ENCODE data around the gene SLC35E1. TPM values are rescaled to one million over a fixed set of nuclear protein-coding genes. Genes with fewer than 3 reads are reported as not detected.
A peak's percentile ranks its signal among the peaks of the same experiment; 100 is the strongest.

SLC35E1 gene
- 10 to 100 TPM; 42.0 to 46.0 TPM for total RNA-seq

- ChIA-PET CTCF (interaction anchor here (1.0 to 2.5 kb wide), 5 partner anchors 12 to 186 kb away, joined by 3 to 9 read pairs (median 3); no protein-coding TSS in a partner anchor), POLR2A (interaction anchor here (0.6 to 2.8 kb wide), 8 partner anchors 9 to 143 kb away, joined by 3 to 28 read pairs (median 4); no protein-coding TSS in a partner anchor)
- H3K27me3 Mint-ChIP-seq = no peaks in the 10 kb centered on the region
- no peaks in the 10 kb centered on the region for H3K9me3 Mint-ChIP-seq
- intact Hi-C loops (cut with micrococcal nuclease) = loop anchor here (1.0 to 5.0 kb wide), 3 partner anchors 12 to 90 kb away; partner anchors contain the start of genes CHERP, SMIM7 and TMEM38A
- peak; percentile 95 for DNase-seq
- peak within 1 kb of the TSS; percentile 93 for H3K27ac Mint-ChIP-seq
- peaks cover 41% of the 10 kb centered on the region for H3K36me3 Mint-ChIP-seq
- H3K4me1 Mint-ChIP-seq (ENCODE audit: low read depth) = peaks cover 53% of the 10 kb centered on the region
- H3K4me3 Mint-ChIP-seq = peak within 1 kb of the TSS; percentile 92
These were observed at the start of gene SLC35E1 for GRCh38 chr19:16572332-16573211. Gene SLC35E1 (minus strand): TSS chr19:16572415. CDS start chr19:16572364, 51 bp downstream.

- ChIA-PET POLR2A (no interaction called here), CTCF (no interaction called here)
- Mint-ChIP-seq H3K36me3 (peaks cover 17% of the 10 kb centered on the region), H3K27ac (no peak overlapping the region), H3K27me3 (no peaks in the 10 kb centered on the region), H3K4me1 (ENCODE audit: low read depth) (peaks cover 60% of the 10 kb centered on the region), H3K9me3 (no peaks in the 10 kb centered on the region), H3K4me3 (no peak overlapping the region)
- DNase-seq = no peak
- intact Hi-C loops (cut with micrococcal nuclease) = no loop called here
These were observed 49.1 kb upstream of the SLC35E1 start for GRCh38 chr19:16621165-16621800.

GRCh38 chr19:16620584-16620983, 48.4 kb upstream of the SLC35E1 start:
- Mint-ChIP-seq H3K4me1 (ENCODE audit: low read depth) (peaks cover 59% of the 10 kb centered on the region), H3K9me3 (no peaks in the 10 kb centered on the region), H3K27ac (no peak overlapping the region), H3K27me3 (no peaks in the 10 kb centered on the region), H3K36me3 (peaks cover 15% of the 10 kb centered on the region), H3K4me3 (no peak overlapping the region)
- ChIA-PET POLR2A (no interaction called here), CTCF (no interaction called here)
- intact Hi-C loops (cut with micrococcal nuclease) = no loop called here
- DNase-seq = no peak

- no peaks in the 10 kb centered on the region for H3K9me3 Mint-ChIP-seq
- no peaks in the 10 kb centered on the region for H3K27me3 Mint-ChIP-seq
- CTCF ChIA-PET = no interaction called here
- POLR2A ChIA-PET = no interaction called here
- no peak overlapping the region for H3K4me3 Mint-ChIP-seq
- H3K27ac Mint-ChIP-seq = no peak overlapping the region
- H3K36me3 Mint-ChIP-seq = peaks cover 9% of the 10 kb centered on the region
- H3K4me1 Mint-ChIP-seq (ENCODE audit: low read depth) = peaks cover 58% of the 10 kb centered on the region
- intact Hi-C loops (cut with micrococcal nuclease) = no loop called here
- no peak for DNase-seq
These were observed 47.8 kb upstream of the SLC35E1 start for GRCh38 chr19:16620018-16620417.

GRCh38 chr19:16619457-16619856, 47.2 kb upstream of the SLC35E1 start:
- ChIA-PET CTCF (no interaction called here), POLR2A (no interaction called here)
- Mint-ChIP-seq H3K36me3 (peaks cover 6% of the 10 kb centered on the region), H3K4me1 (ENCODE audit: low read depth) (peaks cover 60% of the 10 kb centered on the region), H3K27me3 (no peaks in the 10 kb centered on the region), H3K27ac (no peak overlapping the region), H3K4me3 (no peak overlapping the region), H3K9me3 (no peaks in the 10 kb centered on the region)
- no peak for DNase-seq
- intact Hi-C loops (cut with micrococcal nuclease) = no loop called here

- DNase-seq = no peak
- ChIA-PET CTCF (no interaction called here), POLR2A (interaction anchor here (1.0 to 1.2 kb wide), 2 partner anchors 8 to 34 kb away, joined by 3 read pairs; no protein-coding TSS in a partner anchor)
- H3K27ac Mint-ChIP-seq = no peak overlapping the region
- no peaks in the 10 kb centered on the region for H3K36me3 Mint-ChIP-seq
- intact Hi-C loops (cut with micrococcal nuclease) = no loop called here
- peaks cover 61% of the 10 kb centered on the region for H3K4me1 Mint-ChIP-seq (ENCODE audit: low read depth)
- no peaks in the 10 kb centered on the region for H3K27me3 Mint-ChIP-seq
- H3K4me3 Mint-ChIP-seq = no peak overlapping the region
- no peaks in the 10 kb centered on the region for H3K9me3 Mint-ChIP-seq
These were observed 46.0 kb upstream of the SLC35E1 start for GRCh38 chr19:16618248-16618647.

- ChIA-PET CTCF (interaction anchor here (0.5 to 1.1 kb wide), 3 partner anchors 62 to 174 kb away, joined by 3 read pairs; no protein-coding TSS in a partner anchor), POLR2A (interaction anchor here (0.9 kb wide), 2 partner anchors 11 to 31 kb away, joined by 3 read pairs; no protein-coding TSS in a partner anchor)
- intact Hi-C loops (cut with micrococcal nuclease) = no loop called here
- no peaks in the 10 kb centered on the region for H3K27me3 Mint-ChIP-seq
- no peaks in the 10 kb centered on the region for H3K36me3 Mint-ChIP-seq
- H3K27ac Mint-ChIP-seq = no peak overlapping the region
- no peak for DNase-seq
- H3K9me3 Mint-ChIP-seq = no peaks in the 10 kb centered on the region
- peaks cover 71% of the 10 kb centered on the region for H3K4me1 Mint-ChIP-seq (ENCODE audit: low read depth)
- no peak overlapping the region for H3K4me3 Mint-ChIP-seq
These were observed 43.6 kb upstream of the SLC35E1 start for GRCh38 chr19:16615808-16616207.

GRCh38 chr19:16614941-16615340, 42.7 kb upstream of the SLC35E1 start:
- POLR2A ChIA-PET = no interaction called here

GRCh38 chr19:16613841-16614240, 41.6 kb upstream of the SLC35E1 start:
- Mint-ChIP-seq H3K27me3 (no peaks in the 10 kb centered on the region), H3K27ac (no peak overlapping the region), H3K4me1 (ENCODE audit: low read depth) (peaks cover 68% of the 10 kb centered on the region), H3K9me3 (no peaks in the 10 kb centered on the region), H3K4me3 (no peak overlapping the region), H3K36me3 (no peaks in the 10 kb centered on the region)
- intact Hi-C loops (cut with micrococcal nuclease) = no loop called here
- no peak for DNase-seq
- ChIA-PET CTCF (interaction anchor here (1.5 kb wide), 1 partner anchor 24 kb away, joined by 3 read pairs; no protein-coding TSS in a partner anchor), POLR2A (no interaction called here)

More at GRCh38 chr19:16614941-16615340, 42.7 kb upstream of the SLC35E1 start:
- Mint-ChIP-seq H3K27ac (no peak overlapping the region), H3K4me3 (no peak overlapping the region), H3K36me3 (no peaks in the 10 kb centered on the region), H3K27me3 (no peaks in the 10 kb centered on the region), H3K4me1 (ENCODE audit: low read depth) (peaks cover 72% of the 10 kb centered on the region), H3K9me3 (no peaks in the 10 kb centered on the region)
- CTCF ChIA-PET = interaction anchor here (1.1 kb wide), 1 partner anchor 86 kb away, joined by 3 read pairs; no protein-coding TSS in a partner anchor
- DNase-seq = no peak
- intact Hi-C loops (cut with micrococcal nuclease) = no loop called here

GRCh38 chr19:16612636-16613035, 40.4 kb upstream of the SLC35E1 start:
- Mint-ChIP-seq H3K27ac (no peak overlapping the region), H3K9me3 (no peaks in the 10 kb centered on the region), H3K4me3 (no peak overlapping the region), H3K27me3 (no peaks in the 10 kb centered on the region), H3K4me1 (ENCODE audit: low read depth) (peaks cover 69% of the 10 kb centered on the region), H3K36me3 (no peaks in the 10 kb centered on the region)
- CTCF ChIA-PET = interaction anchor here (1.0 to 1.5 kb wide), 2 partner anchors 13 to 23 kb away, joined by 3 to 4 read pairs; no protein-coding TSS in a partner anchor
- POLR2A ChIA-PET = interaction anchor here (0.8 kb wide), 1 partner anchor 26 kb away, joined by 3 read pairs; no protein-coding TSS in a partner anchor
- intact Hi-C loops (cut with micrococcal nuclease) = loop anchor here (1.0 kb wide), 1 partner anchor 84 kb away; no protein-coding TSS in a partner anchor
- no peak for DNase-seq

- Mint-ChIP-seq H3K27me3 (no peaks in the 10 kb centered on the region), H3K27ac (no peak overlapping the region), H3K36me3 (no peaks in the 10 kb centered on the region), H3K9me3 (no peaks in the 10 kb centered on the region), H3K4me1 (ENCODE audit: low read depth) (peaks cover 59% of the 10 kb centered on the region), H3K4me3 (no peak overlapping the region)
- ChIA-PET POLR2A (no interaction called here), CTCF (no interaction called here)
- intact Hi-C loops (cut with micrococcal nuclease) = no loop called here
- DNase-seq = no peak
These were observed 38.9 kb upstream of the SLC35E1 start for GRCh38 chr19:16611121-16611520.

All from activated CD4-positive, alpha-beta memory T cell treated with anti-CD3 and anti-CD28 coated beads for 36 hours (primary cell).